Measurements from ENCODE around the gene PIP4P1. TPM values are rescaled to one million over a fixed set of nuclear protein-coding genes. Genes with fewer than 3 reads are reported as not detected.

The PIP4P1 gene
- total RNA-seq, 1 experiment from 2014 or later = 32.9 TPM

GRCh38 chr14:20434701-20435581, 26.3 kb downstream of the PIP4P1 start:
- H2AFZ ChIP-seq (ENCODE audit: low read length) = no peak overlapping the region

GRCh38 chr14:20429801-20430669, 31.2 kb downstream of the PIP4P1 start:
- ATAC-seq = no peak
- intact Hi-C loops (cut with micrococcal nuclease) = no loop called here
- CTCF ChIA-PET = no interaction called here

More at GRCh38 chr14:20434701-20435581, 26.3 kb downstream of the PIP4P1 start:
- TF ChIP-seq EZH2 (IDR thresholded peaks at IDR 0.05; ENCODE audit: low read length, unreplicated experiment) (no peak), EZH2phosphoT487 (IDR thresholded peaks at IDR 0.05; ENCODE audit: borderline replicate concordance, low read length) (no peak)
- TF ChIP-seq, protein P1, sequence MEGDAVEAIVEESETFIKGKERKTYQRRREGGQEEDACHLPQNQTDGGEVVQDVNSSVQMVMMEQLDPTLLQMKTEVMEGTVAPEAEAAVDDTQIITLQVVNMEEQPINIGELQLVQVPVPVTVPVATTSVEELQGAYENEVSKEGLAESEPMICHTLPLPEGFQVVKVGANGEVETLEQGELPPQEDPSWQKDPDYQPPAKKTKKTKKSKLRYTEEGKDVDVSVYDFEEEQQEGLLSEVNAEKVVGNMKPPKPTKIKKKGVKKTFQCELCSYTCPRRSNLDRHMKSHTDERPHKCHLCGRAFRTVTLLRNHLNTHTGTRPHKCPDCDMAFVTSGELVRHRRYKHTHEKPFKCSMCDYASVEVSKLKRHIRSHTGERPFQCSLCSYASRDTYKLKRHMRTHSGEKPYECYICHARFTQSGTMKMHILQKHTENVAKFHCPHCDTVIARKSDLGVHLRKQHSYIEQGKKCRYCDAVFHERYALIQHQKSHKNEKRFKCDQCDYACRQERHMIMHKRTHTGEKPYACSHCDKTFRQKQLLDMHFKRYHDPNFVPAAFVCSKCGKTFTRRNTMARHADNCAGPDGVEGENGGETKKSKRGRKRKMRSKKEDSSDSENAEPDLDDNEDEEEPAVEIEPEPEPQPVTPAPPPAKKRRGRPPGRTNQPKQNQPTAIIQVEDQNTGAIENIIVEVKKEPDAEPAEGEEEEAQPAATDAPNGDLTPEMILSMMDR (conservative IDR thresholded peaks at IDR 0.05; ENCODE audit: low read depth, low read length) = no peak
- Histone ChIP-seq H3K9ac (ENCODE audit: low read length) (no peak overlapping the region), H4K20me1 (ENCODE audit: low read length) (no peaks in the 10 kb centered on the region), H3K36me3 (ENCODE audit: low read depth, low read length) (no peaks in the 10 kb centered on the region), H3K27ac (ENCODE audit: low read length) (no peak overlapping the region), H3K9me2 (replicated peaks; ENCODE audit: low read length) (no peaks in the 10 kb centered on the region), H3K4me3 (ENCODE audit: low read length) (no peak overlapping the region), H3K27me3 (ENCODE audit: low read length) (no peaks in the 10 kb centered on the region), H3K4me1 (ENCODE audit: insufficient read depth, low read length) (no peaks in the 10 kb centered on the region), H3K4me2 (ENCODE audit: low read length) (no peak overlapping the region), H3K79me2 (ENCODE audit: low read length) (no peaks in the 10 kb centered on the region), H3F3A (ENCODE audit: low read length, unreplicated experiment) (no peaks in the 10 kb centered on the region), H3K9me3 (ENCODE audit: low read length) (no peaks in the 10 kb centered on the region)
- ATAC-seq = no peak
- POLR2A ChIA-PET (ENCODE audit: unreplicated experiment) = no interaction called here
- CTCF ChIA-PET = no interaction called here
- intact Hi-C loops (cut with micrococcal nuclease) = no loop called here
- no peak for DNase-seq
- BruUV-seq (replicated peaks) = no TSS peak

More at GRCh38 chr14:20429801-20430669, 31.2 kb downstream of the PIP4P1 start:
- H4K20me1 ChIP-seq (ENCODE audit: low read length) = no peaks in the 10 kb centered on the region
- H3K36me3 ChIP-seq (ENCODE audit: low read depth, low read length) = no peaks in the 10 kb centered on the region
- H3K9me2 ChIP-seq (replicated peaks; ENCODE audit: low read length) = no peaks in the 10 kb centered on the region
- no peak overlapping the region for H3K9ac ChIP-seq (ENCODE audit: low read length)
- no peak overlapping the region for H2AFZ ChIP-seq (ENCODE audit: low read length)
- no peak overlapping the region for H3K27ac ChIP-seq (ENCODE audit: low read length)
- H3K4me2 ChIP-seq (ENCODE audit: low read length) = no peak overlapping the region
- POLR2A ChIA-PET (ENCODE audit: unreplicated experiment) = no interaction called here
- no peak overlapping the region for H3K4me3 ChIP-seq (ENCODE audit: low read length)
- peaks cover 5% of the 10 kb centered on the region; the same call in 1 of the 2 replicates for H3K4me1 ChIP-seq (ENCODE audit: insufficient read depth, low read length)
- H3K79me2 ChIP-seq (ENCODE audit: low read length) = no peaks in the 10 kb centered on the region
- H3K27me3 ChIP-seq (ENCODE audit: low read length) = no peaks in the 10 kb centered on the region
- BruUV-seq (replicated peaks) = no TSS peak
- TF ChIP-seq EZH2phosphoT487 (IDR thresholded peaks at IDR 0.05; ENCODE audit: borderline replicate concordance, low read length) (no peak), EZH2 (IDR thresholded peaks at IDR 0.05; ENCODE audit: low read length, unreplicated experiment) (no peak)
- TF ChIP-seq, protein P1 (conservative IDR thresholded peaks at IDR 0.05; ENCODE audit: low read depth, low read length) = no peak
- no peaks in the 10 kb centered on the region for H3K9me3 ChIP-seq (ENCODE audit: low read length)
- no peak for DNase-seq
- no peaks in the 10 kb centered on the region for H3F3A ChIP-seq (ENCODE audit: low read length, unreplicated experiment)
